ENCODE data around the gene ACP1. TPM values are rescaled to one million over a fixed set of nuclear protein-coding genes. Genes with fewer than 3 reads are reported as not detected.

Gene ACP1
- polyA plus RNA-seq, 1 of the 3 experiments (the other 2 are of a cell fraction), result 88.9 TPM

- H3K4me3 ChIP-seq (ENCODE audit: low read depth in 2 of 2, low read length in 1 of 2), result no peak overlapping the region
- H3F3A ChIP-seq (replicated peaks; ENCODE audit: insufficient read depth), result no peaks in the 10 kb centered on the region
- H3K4me2 ChIP-seq, result no peak overlapping the region
- no peaks in the 10 kb centered on the region for H3K9me3 ChIP-seq
- CTCF ChIA-PET, result interaction anchor here (0.9 to 2.6 kb wide), 4 partner anchors 13 to 18 kb away, joined by 3 to 16 read pairs (median 3); no protein-coding TSS in a partner anchor
- H3K79me2 ChIP-seq (ENCODE audit: insufficient read depth), result no peaks in the 10 kb centered on the region
- H2AFZ ChIP-seq (ENCODE audit: low read depth), result no peak overlapping the region
- no peak for DNase-seq
- H3K36me3 ChIP-seq (replicated peaks in 1 of 2; ENCODE audit: control insufficient read depth in 1 of 2, insufficient read depth in 2 of 2, low read length in 1 of 2), result peaks cover 15 to 16% of the 10 kb centered on the region in 2 experiments
- no peak overlapping the region for H3K9ac ChIP-seq
- POLR2A ChIA-PET, result no interaction called here
- H3K27me3 ChIP-seq (ENCODE audit: insufficient read depth), result no peaks in the 10 kb centered on the region
- H3K4me1 ChIP-seq (ENCODE audit: control insufficient read depth in 1 of 2, insufficient read depth in 2 of 2, low read depth in 1 of 2, low read length in 1 of 2), result no peaks in the 10 kb centered on the region; a peak in 1 of 4 replicates
- no peaks in the 10 kb centered on the region for H4K20me1 ChIP-seq (ENCODE audit: insufficient read depth)
- TF ChIP-seq, protein P1, sequence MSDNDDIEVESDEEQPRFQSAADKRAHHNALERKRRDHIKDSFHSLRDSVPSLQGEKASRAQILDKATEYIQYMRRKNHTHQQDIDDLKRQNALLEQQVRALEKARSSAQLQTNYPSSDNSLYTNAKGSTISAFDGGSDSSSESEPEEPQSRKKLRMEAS (IDR thresholded peaks at IDR 0.05; ENCODE audit: low read depth), result no peak
- no peak for TF ChIP-seq GATA2 (CRISPR knock-in tag; IDR thresholded peaks at IDR 0.05)
- no peak for TF ChIP-seq YY1 (IDR thresholded peaks at IDR 0.05; ENCODE audit: low read depth)
- no peak for TF ChIP-seq NRF1 (IDR thresholded peaks at IDR 0.05; ENCODE audit: low read depth, low read length)
- no peak for TF ChIP-seq NFIC (IDR thresholded peaks at IDR 0.05; ENCODE audit: borderline replicate concordance)
- TF ChIP-seq SMC3 (IDR thresholded peaks at IDR 0.05; ENCODE audit: low read depth, low read length), result no peak
- TF ChIP-seq FOSL2 (IDR thresholded peaks at IDR 0.05; ENCODE audit: borderline replicate concordance, low read depth), result no peak
- no peak for TF ChIP-seq TEAD4 (IDR thresholded peaks at IDR 0.05; ENCODE audit: borderline replicate concordance, insufficient read depth)
- no peak for TF ChIP-seq FOXM1 (IDR thresholded peaks at IDR 0.05; ENCODE audit: low read depth)
- no peak for TF ChIP-seq TCF12 (IDR thresholded peaks at IDR 0.05)
- TF ChIP-seq CHD2 (IDR thresholded peaks at IDR 0.05; ENCODE audit: low read length, partially characterized antibody), result no peak
- no peak for TF ChIP-seq POLR2AphosphoS5 (IDR thresholded peaks at IDR 0.05; ENCODE audit: low read depth, low read length)
- no peak for TF ChIP-seq USF2 (IDR thresholded peaks at IDR 0.05; ENCODE audit: borderline replicate concordance, low read depth, low read length)
- no peak for TF ChIP-seq RAD21 (IDR thresholded peaks at IDR 0.05; ENCODE audit: low read length)
- TF ChIP-seq, protein P2, sequence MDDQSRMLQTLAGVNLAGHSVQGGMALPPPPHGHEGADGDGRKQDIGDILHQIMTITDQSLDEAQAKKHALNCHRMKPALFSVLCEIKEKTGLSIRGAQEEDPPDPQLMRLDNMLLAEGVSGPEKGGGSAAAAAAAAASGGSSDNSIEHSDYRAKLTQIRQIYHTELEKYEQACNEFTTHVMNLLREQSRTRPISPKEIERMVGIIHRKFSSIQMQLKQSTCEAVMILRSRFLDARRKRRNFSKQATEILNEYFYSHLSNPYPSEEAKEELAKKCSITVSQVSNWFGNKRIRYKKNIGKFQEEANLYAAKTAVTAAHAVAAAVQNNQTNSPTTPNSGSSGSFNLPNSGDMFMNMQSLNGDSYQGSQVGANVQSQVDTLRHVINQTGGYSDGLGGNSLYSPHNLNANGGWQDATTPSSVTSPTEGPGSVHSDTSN (IDR thresholded peaks at IDR 0.05), result no peak
- TF ChIP-seq RFX5 (IDR thresholded peaks at IDR 0.05; ENCODE audit: low read length), result no peak
- TF ChIP-seq MEF2A (IDR thresholded peaks at IDR 0.05; ENCODE audit: borderline replicate concordance, low read depth), result no peak
- no peak for TF ChIP-seq RXRA (IDR thresholded peaks at IDR 0.05; ENCODE audit: borderline replicate concordance, low read depth)
- no peak for TF ChIP-seq GABPA (IDR thresholded peaks at IDR 0.05; ENCODE audit: low read depth)
- no peaks in the 10 kb centered on the region for H3K9me2 ChIP-seq
- WGBS (ENCODE audit: low lambda C conversion rate), result 86% methylated on average over 7 of the region's 7 CpGs
- H3K27ac ChIP-seq (ENCODE audit: low read depth in 2 of 2, low read length in 1 of 2), result no peak overlapping the region
These were observed 31.7 kb upstream of the ACP1 start for GRCh38 chr2:233030-233429.

DNA sequence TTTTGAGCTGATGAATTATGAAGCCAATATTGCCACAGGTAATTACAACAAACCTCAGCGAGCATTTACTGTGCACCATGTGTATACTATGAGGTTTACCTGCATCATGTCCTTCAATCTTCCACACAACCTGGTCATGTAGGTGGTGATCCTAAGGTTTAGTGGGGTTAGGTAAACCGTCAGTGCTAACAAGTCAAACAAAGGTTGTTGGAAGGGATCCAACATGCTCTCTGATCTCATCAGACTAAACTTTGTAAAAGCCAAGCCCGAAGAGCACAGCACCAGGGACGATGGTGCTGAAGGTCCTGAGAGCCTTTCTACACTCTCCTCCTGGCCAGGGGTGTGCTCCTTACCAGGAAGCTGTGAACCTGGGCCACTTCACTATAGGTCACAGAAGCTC lies 30.3 kb upstream of the ACP1 start:
- Histone ChIP-seq H3K4me3 (ENCODE audit: low read depth in 2 of 2, low read length in 1 of 2) (no peak overlapping the region), H3K36me3 (replicated peaks in 1 of 2; ENCODE audit: control insufficient read depth in 1 of 2, insufficient read depth in 2 of 2, low read length in 1 of 2) (peaks cover 16 to 24% of the 10 kb centered on the region in 2 experiments), H3K27me3 (ENCODE audit: insufficient read depth) (no peaks in the 10 kb centered on the region), H3K9me2 (no peaks in the 10 kb centered on the region), H3K4me1 (ENCODE audit: control insufficient read depth in 1 of 2, insufficient read depth in 2 of 2, low read depth in 1 of 2, low read length in 1 of 2) (no peaks in the 10 kb centered on the region; a peak in 1 of 4 replicates), H4K20me1 (ENCODE audit: insufficient read depth) (no peaks in the 10 kb centered on the region), H3K4me2 (no peak overlapping the region), H3K9ac (no peak overlapping the region), H3K27ac (ENCODE audit: low read depth in 2 of 2, low read length in 1 of 2) (no peak overlapping the region), H3F3A (replicated peaks; ENCODE audit: insufficient read depth) (no peaks in the 10 kb centered on the region), H3K79me2 (ENCODE audit: insufficient read depth) (no peaks in the 10 kb centered on the region), H3K9me3 (no peaks in the 10 kb centered on the region), H2AFZ (ENCODE audit: low read depth) (no peak overlapping the region)
- no peak for DNase-seq
- CTCF ChIA-PET, result interaction anchor here (1.2 to 2.6 kb wide), 2 partner anchors 12 kb away, joined by 4 to 16 read pairs; no protein-coding TSS in a partner anchor
- TF ChIP-seq, protein P2 (IDR thresholded peaks at IDR 0.05), result no peak
- TF ChIP-seq MEF2A (IDR thresholded peaks at IDR 0.05; ENCODE audit: borderline replicate concordance, low read depth) (no peak), MXI1 (IDR thresholded peaks at IDR 0.05; ENCODE audit: low read depth, low read length) (no peak), JUND (IDR thresholded peaks at IDR 0.05) (no peak), NFIC (IDR thresholded peaks at IDR 0.05; ENCODE audit: borderline replicate concordance) (no peak), NRF1 (IDR thresholded peaks at IDR 0.05; ENCODE audit: low read depth, low read length) (no peak), SMC3 (IDR thresholded peaks at IDR 0.05; ENCODE audit: low read depth, low read length) (no peak), USF1 (IDR thresholded peaks at IDR 0.05; ENCODE audit: borderline replicate concordance, low read depth) (no peak)
- 92% methylated on average over 2 of the region's 4 CpGs for WGBS (ENCODE audit: low lambda C conversion rate)
- POLR2A ChIA-PET, result no interaction called here
